HG02981 (cell line): ENCODE measurements around the gene KCNC1.

Source experiments
- ATAC-seq: cut with Tn5 transposase; IDR thresholded peaks from one replicate; pipeline ENCODE4 v1.9.1; 2021; ENCODE audit warnings: mild to moderate bottlenecking, moderate library complexity; ENCODE audit not compliant: unreplicated experiment

KCNC1 gene

DNA sequence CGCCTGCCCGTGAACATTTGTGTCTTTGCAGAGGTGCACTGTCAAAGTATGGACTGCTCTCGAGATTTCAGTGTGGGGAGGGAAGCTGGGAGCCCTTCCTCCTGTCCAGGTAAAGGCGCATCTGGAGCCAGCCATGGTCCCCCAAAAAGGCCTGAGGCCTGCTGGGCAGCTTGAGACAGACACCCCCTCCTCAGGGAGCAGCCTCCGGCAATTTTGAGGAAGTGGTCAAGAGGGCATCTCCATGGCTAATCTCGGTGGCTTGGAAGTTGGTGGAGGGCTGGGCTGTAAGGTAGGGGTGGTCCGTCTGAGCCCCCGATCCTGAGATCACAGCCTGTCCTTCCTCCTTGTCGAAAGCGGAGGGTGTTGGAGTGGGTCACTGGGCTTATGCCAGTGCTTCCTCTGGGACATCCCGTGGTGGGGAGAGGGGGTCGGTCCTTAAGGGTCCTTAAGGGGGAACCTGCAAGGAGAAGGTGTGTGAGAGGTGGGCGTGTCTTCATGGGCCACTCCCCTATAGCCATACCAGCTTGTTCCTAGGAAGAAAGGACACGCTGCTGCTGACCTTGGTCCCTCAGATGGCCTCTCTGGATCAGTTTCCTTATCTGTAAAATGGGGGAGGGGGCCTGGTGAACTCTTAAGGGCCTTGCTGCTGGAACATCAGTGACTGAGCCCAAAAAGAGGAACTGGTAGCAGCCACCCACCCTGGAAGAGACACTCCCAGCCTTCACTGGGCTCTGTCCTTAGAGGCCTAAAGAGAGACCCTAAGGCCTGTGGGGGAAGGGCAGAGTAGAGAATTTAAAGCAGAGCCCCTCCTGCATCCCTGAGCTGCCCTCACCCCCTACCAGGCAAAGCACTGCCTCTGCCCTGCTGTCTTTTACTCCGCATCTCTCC is 2.6 kb downstream of the KCNC1 start:
- no peak for ATAC-seq

DNA sequence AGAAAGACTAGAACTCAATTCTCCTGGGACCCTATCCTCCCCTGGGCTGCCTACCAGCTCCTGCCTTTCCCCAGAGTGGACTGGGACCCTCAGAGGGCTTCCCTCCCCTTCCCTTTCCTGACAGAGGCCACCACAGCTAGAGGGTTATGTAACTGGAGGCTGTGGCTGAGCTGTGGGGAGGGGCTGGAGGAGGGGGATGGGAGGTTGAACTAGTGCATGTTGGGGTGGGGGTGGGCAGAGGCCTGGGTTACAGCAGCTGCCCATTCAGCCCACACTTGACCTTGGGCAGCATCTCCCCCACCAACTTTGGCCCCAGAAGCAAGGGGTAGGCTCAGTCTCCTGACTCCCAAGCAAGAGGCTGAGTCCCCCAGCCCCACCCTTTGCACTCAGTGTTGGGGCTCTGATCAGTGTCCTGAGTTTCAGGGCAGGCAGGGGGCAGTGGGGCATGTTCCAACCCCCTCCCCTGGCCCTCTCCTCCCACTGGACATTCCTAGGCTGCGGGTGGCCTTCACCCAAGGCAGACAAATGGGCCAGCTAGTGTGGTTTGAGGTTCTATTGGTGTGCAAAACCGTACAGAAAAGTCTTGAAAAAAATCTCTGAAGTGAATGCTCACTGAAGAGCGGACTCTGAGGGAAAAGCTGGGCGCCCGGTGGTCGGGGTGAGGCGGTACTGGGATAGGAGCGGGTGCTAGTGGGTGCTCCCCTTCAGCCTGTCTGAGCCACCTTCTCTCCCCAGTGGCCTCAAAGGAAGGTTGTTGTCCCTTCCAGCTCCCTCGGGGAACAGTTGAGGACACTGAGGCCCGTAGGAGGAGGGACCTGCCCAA is 3.8 kb downstream of the KCNC1 start:
- ATAC-seq, result no peak

GRCh38 chr11:17739945-17740338 is 5.4 kb downstream of the KCNC1 start:
- no peak for ATAC-seq

DNA sequence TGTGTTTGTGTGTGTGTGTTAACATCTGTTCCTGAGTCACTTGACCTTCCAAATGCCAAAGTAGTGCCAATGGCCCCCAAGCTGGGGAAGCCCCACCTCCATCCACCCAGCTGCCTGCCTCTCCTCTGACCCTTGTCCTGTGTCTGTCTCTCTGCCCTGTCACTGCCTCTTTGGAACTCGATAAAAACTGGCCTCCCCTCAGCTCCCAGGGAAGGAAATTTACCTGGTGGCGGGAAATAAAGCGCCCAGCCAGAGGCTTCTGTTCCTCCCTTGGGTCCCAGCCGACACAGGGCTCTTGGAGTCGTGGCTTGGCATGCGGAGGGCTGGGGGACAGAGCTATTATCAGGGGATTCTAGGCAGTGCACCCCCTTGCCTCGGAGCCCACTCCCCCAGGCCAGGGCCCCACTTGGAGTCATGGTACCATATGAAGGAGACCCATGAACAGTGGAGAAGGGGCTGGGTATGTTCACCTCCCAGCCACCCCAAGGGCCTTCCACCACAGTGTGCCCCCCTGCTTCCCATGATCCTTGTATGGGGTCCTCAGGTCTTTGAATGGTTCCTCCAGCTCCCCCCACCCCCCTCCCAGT is 6.2 kb downstream of the KCNC1 start:
- ATAC-seq, result no peak

GRCh38 chr11:17741487-17741886 is 6.9 kb downstream of the KCNC1 start:
- no peak for ATAC-seq

- no peak for ATAC-seq
Measured at GRCh38 chr11:17742019-17742418, 7.4 kb downstream of the KCNC1 start.

- ATAC-seq, result no peak
Measured at GRCh38 chr11:17743026-17743807, 8.6 kb downstream of the KCNC1 start.

- ATAC-seq, result no peak
Measured at GRCh38 chr11:17743808-17744119, 9.2 kb downstream of the KCNC1 start.

- no peak for ATAC-seq
Measured at GRCh38 chr11:17744151-17744940, 9.8 kb downstream of the KCNC1 start.

DNA sequence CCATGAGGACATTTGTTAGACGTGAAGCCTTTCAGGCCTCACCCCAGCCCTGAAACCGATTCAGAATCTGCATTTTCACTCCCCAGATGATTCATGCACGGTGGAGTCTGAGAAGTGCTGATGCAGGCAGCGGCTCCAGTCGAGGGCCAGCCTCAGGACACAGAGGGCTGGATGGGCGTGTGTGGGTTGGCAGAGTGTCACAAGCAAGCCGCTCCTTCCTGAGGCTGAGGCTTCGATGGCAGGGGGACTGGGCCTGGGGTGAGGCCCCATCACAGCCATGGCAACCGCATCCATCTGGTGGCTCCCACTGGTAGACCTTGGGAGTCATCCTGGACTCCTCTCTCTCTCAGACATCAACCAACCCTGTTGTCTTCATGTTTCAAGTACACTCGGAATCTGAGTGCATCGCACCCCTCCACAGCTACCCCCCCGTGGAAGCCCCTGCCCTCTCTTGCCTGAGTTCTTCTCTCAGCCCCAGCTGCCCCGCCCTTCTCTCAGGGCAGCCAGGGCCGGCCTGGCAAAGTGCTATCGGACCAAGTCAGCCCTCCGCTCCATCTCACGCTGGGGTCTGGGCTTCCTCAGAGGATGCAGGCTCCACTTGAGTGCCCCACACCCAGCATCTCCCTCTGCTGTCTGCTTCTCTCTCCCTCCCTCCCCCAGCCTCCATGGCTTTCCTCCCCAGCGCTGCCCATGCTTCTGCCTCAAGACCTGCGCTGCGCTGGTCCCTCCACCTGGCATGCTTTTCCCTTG is 10.6 kb downstream of the KCNC1 start:
- ATAC-seq, result no peak

DNA sequence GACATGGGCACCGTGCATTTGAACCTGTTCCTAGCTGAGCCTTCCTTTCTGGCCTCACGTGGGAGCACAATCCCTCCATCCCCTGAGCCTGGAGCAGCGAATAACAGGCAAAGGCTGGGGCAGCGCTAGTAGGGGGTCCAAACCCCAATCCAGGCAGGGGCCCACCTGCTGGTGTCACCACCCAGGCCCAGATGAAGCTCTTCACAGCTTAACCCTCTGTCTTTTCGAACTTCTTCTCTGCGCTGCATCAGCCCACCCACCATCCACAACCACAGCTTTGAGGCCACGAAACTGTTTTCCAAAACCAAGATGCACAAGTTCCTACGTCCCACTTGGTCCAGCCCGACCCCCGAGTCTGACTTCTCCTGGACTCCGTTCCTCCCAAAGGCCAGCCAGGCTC is 11.5 kb downstream of the KCNC1 start:
- no peak for ATAC-seq

DNA sequence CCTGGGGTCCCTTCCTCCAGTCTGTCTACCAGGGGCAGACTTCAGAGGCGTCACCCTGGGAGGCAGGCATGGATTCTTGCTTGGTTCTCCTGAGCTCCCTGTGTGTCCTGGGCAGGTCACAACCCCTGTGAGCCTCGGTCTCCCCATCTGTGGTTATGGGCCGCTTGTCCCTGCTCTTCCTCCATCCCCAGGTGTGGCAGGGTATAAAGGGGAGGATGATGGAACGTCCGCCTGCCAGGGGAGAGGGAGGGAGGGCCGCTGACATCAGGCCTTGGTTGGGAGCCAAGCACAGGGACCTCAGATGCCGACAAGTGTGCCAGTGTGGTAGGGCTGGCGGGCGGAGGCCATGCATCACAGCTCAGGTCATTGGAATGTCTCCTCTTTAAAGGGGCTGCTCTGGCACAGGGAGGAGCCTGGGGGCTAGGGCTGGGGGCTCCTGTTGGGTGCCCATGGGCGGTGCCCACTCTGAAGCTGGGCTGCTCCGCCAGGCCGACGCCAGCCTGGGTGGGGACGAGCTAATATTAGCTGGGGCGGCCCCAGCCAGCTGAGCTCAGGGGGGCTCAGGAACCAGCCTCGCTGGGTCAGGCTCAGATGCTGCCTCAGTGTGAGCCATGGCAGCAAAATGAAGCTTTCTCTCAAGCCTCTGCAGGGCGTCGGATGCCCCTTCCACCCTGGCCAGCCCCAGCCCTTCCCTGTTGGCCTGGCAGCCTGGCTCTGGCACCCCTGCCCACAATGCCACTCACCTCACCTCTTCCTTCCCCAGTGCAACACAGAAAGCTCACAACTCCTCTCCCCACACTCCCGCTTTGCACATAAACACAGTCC is 12.8 kb downstream of the KCNC1 start:
- no peak for ATAC-seq

DNA sequence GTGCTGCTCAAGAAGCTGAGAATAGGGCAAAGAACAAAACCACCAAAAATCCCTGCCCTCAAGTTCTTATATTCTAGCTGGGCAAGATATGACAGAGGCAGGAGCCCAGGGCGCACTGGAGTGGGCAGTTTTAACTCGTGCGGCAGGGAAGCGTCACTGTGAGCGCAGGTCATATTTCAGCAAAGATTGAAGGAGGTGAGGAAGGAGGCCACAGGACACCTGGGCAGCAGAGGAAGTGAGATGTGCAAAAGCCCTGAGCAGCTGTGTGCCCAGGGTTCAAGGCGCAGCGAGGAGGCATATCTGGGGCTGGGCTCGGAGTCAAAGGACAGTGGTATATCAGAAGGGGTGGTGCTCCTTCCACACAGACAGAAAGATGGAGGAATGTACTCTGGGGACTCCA is 13.5 kb downstream of the KCNC1 start:
- ATAC-seq, result no peak

GRCh38 chr11:17748761-17749721 is 14.5 kb downstream of the KCNC1 start:
- ATAC-seq, result no peak

GRCh38 chr11:17750013-17750800 is 15.6 kb downstream of the KCNC1 start:
- ATAC-seq, result no peak

DNA sequence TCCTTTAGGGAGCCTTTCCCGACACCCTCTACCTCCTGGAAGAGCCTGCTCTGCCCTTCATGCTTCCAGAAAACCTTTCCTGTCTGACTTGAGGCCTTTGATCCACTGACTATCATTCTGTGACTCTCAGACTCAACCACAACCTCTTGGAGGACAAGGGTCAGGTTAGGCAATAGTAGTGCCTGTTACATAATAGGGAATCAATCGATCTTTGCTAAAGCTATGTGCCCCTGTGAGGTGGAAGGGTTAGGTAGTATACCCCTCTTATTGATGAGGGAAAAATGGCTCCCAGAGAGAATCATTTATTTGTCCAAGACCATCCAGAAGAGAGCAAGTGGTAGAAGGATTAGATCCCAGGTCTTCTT is 16.2 kb downstream of the KCNC1 start:
- ATAC-seq, result no peak

GRCh38 chr11:17751558-17751957 is 17.0 kb downstream of the KCNC1 start:
- ATAC-seq, result no peak
